ENCODE data around the gene PRUNE2.

- TF ChIP-seq, protein P1, sequence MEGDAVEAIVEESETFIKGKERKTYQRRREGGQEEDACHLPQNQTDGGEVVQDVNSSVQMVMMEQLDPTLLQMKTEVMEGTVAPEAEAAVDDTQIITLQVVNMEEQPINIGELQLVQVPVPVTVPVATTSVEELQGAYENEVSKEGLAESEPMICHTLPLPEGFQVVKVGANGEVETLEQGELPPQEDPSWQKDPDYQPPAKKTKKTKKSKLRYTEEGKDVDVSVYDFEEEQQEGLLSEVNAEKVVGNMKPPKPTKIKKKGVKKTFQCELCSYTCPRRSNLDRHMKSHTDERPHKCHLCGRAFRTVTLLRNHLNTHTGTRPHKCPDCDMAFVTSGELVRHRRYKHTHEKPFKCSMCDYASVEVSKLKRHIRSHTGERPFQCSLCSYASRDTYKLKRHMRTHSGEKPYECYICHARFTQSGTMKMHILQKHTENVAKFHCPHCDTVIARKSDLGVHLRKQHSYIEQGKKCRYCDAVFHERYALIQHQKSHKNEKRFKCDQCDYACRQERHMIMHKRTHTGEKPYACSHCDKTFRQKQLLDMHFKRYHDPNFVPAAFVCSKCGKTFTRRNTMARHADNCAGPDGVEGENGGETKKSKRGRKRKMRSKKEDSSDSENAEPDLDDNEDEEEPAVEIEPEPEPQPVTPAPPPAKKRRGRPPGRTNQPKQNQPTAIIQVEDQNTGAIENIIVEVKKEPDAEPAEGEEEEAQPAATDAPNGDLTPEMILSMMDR (IDR thresholded peaks at IDR 0.05; ENCODE audit: insufficient read depth, low read length): no peak
- TF ChIP-seq POLR2AphosphoS5 (IDR thresholded peaks at IDR 0.05; ENCODE audit: low read depth) (no peak), GABPA (IDR thresholded peaks at IDR 0.05; ENCODE audit: low read depth) (no peak)
- TF ChIP-seq, protein P2, sequence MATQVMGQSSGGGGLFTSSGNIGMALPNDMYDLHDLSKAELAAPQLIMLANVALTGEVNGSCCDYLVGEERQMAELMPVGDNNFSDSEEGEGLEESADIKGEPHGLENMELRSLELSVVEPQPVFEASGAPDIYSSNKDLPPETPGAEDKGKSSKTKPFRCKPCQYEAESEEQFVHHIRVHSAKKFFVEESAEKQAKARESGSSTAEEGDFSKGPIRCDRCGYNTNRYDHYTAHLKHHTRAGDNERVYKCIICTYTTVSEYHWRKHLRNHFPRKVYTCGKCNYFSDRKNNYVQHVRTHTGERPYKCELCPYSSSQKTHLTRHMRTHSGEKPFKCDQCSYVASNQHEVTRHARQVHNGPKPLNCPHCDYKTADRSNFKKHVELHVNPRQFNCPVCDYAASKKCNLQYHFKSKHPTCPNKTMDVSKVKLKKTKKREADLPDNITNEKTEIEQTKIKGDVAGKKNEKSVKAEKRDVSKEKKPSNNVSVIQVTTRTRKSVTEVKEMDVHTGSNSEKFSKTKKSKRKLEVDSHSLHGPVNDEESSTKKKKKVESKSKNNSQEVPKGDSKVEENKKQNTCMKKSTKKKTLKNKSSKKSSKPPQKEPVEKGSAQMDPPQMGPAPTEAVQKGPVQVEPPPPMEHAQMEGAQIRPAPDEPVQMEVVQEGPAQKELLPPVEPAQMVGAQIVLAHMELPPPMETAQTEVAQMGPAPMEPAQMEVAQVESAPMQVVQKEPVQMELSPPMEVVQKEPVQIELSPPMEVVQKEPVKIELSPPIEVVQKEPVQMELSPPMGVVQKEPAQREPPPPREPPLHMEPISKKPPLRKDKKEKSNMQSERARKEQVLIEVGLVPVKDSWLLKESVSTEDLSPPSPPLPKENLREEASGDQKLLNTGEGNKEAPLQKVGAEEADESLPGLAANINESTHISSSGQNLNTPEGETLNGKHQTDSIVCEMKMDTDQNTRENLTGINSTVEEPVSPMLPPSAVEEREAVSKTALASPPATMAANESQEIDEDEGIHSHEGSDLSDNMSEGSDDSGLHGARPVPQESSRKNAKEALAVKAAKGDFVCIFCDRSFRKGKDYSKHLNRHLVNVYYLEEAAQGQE (IDR thresholded peaks at IDR 0.05; ENCODE audit: insufficient replicate concordance, low read depth): no peak
These were observed 281.4 kb downstream of the PRUNE2 start for GRCh38 chr9:76624391-76625048.

Data from HL-60 (cell line).